Left ventricle myocardium inferior (tissue), 1 donor: ENCODE measurements around the gene CYP19A1. TPM values are rescaled to one million over a fixed set of nuclear protein-coding genes. Genes with fewer than 3 reads are reported as not detected.

Experiments used
- DNase-seq: peaks from one replicate; pipeline ENCODE4 v3.0.0-alpha.2; 2020
- H3K27ac ChIP-seq: fragments of 200-600 bp; replicated peaks from 2 replicates; pipeline ENCODE4 v1.8.0; 2021
- H3K27me3 ChIP-seq: fragments of 200-600 bp; 2 replicates; pipeline ENCODE4 v1.8.0; 2021; ENCODE audit warnings: low read depth
- H3K36me3 ChIP-seq: fragments of 200-600 bp; 2 replicates; pipeline ENCODE4 v1.8.0; 2021
- H3K4me1 ChIP-seq: fragments of 200-600 bp; 2 replicates; pipeline ENCODE4 v1.8.0; 2021
- H3K4me3 ChIP-seq: fragments of 200-600 bp; 2 replicates; pipeline ENCODE4 v1.8.0; 2021; ENCODE audit warnings: mild to moderate bottlenecking, moderate library complexity
- H3K9me3 ChIP-seq: fragments of 200-600 bp; replicated peaks from 2 replicates; pipeline ENCODE4 v1.8.0; 2021
- intact Hi-C: fragments of 100-400 bp; cut with micrococcal nuclease; formaldehyde crosslinking; loops from one replicate; pipeline ENCODE4 v1.11.0; 2022
- microRNA-seq: library from miRNA; unstranded; fragments of <30 nt; microRNA quantifications from one replicate; pipeline ENCODE4 v1.2.0, GENCODE V29; 2020
- total RNA-seq: library from RNA; stranded (reverse); fragmentation: NEBNext Ultra II Directional; extraction: Animal tissue kit (Norgen Biotek cat#: 25700); gene quantifications from one replicate; pipeline ENCODE4 v1.2.1, GENCODE V29; 2021
- TF ChIP-seq, protein P1 (sequence below): fragments of 200-600 bp; IDR thresholded peaks from 2 replicates; pipeline ENCODE4 v1.8.0; 2021; ENCODE audit warnings: antibody characterized with exemption, mild to moderate bottlenecking, borderline replicate concordance
- donor health status: DM: no; HTN: yes; CAD: no; lungs with severe emphysema.

The CYP19A1 gene
- total RNA-seq, 1 donor from 2014 or later, result 0.60 TPM

DNA sequence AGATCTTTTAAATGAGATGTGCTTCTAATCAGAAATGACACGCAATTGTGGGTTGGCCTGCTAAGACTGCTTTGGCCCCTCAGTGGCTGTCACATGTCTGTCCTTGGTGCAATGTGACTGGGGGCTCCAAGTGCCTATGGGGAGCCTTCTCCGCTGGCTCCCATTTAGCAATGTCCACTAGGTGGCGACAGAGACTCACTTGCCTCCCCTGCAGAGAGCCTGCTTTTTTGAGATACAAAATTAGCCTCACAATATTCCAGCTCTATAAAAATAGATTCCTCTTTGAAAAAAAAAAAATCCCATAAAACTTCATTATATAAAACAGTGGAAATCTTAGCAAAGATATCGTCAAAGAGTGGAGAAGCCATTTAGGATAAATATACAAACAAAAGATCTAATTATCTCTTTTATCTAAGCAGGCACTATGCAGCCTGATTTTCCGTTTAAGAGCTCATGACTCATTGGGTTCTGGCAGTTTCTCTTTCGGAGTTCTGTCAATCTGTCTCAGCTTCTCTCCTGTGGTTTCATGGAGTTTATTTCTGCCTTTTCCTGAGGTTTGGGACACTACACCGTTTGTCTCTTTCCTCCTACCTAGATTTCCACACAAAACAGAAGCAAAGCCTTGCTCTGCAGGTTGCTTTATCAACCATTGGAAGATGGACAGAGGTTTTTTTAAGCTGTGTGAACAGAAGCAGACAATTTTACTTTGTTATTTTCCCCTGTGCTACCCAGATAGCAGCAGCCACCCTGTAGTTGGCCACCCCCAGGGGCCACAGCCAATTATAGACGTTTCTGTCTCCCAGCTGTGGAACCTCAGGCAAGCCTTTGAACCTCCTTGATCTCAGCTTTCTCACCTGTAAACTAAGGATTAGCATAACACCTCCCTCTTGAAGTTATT is 175.3 kb downstream of the CYP19A1 start:
- H3K4me3 ChIP-seq, result peak overlapping the region; percentile 47
- no peaks in the 10 kb centered on the region for H3K36me3 ChIP-seq
- TF ChIP-seq, protein P1, sequence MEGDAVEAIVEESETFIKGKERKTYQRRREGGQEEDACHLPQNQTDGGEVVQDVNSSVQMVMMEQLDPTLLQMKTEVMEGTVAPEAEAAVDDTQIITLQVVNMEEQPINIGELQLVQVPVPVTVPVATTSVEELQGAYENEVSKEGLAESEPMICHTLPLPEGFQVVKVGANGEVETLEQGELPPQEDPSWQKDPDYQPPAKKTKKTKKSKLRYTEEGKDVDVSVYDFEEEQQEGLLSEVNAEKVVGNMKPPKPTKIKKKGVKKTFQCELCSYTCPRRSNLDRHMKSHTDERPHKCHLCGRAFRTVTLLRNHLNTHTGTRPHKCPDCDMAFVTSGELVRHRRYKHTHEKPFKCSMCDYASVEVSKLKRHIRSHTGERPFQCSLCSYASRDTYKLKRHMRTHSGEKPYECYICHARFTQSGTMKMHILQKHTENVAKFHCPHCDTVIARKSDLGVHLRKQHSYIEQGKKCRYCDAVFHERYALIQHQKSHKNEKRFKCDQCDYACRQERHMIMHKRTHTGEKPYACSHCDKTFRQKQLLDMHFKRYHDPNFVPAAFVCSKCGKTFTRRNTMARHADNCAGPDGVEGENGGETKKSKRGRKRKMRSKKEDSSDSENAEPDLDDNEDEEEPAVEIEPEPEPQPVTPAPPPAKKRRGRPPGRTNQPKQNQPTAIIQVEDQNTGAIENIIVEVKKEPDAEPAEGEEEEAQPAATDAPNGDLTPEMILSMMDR, result peak; percentile 98
- H3K27me3 ChIP-seq, result no peaks in the 10 kb centered on the region
- intact Hi-C loops, result loop anchor here (2.0 to 10.0 kb wide), 2 partner anchors 30 to 222 kb away; no protein-coding TSS in a partner anchor
- peak overlapping the region; percentile 74 for H3K27ac ChIP-seq
- no peaks in the 10 kb centered on the region for H3K9me3 ChIP-seq
- peak; percentile 65 for DNase-seq
- H3K4me1 ChIP-seq, result peaks cover 9% of the 10 kb centered on the region

DNA sequence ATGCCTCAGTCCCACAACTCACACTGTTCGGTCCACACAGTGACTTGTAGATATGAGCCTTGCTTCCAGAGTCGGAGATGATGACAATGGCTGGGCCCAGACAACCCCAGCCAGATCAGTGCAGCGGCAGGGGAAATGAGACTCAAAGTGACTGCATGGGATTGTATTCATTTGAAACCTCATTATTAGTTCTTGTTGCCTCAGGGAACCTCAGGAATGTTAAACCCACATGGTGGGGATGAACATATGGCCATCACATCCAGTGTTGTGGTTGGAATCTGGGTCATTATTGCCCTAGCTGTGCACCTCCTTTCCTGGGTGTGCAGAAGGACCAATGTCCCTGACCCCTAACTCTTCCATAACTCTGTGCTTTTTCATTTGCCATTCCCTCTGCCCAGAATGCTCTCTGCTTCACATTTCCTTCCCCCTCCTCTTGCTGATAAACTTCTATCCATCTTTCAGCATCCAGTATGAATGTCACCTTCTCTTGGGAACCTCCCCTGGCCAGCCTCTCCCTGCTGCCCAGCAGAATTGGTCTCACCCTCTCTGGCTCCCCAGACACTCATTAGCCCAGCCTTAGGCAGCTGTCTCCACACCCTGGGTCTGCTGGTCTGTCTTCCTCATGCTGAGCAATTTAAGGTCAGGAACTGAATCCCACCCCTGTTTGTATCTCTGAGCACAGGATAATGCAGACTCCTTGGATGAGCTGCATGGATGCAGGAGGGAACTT is 176.7 kb downstream of the CYP19A1 start:
- Histone ChIP-seq H3K27me3 (no peaks in the 10 kb centered on the region), H3K36me3 (no peaks in the 10 kb centered on the region), H3K27ac (no peak overlapping the region), H3K4me3 (no peak overlapping the region), H3K4me1 (peaks cover 9% of the 10 kb centered on the region), H3K9me3 (no peaks in the 10 kb centered on the region)
- TF ChIP-seq, protein P1, result no peak
- intact Hi-C loops, result loop anchor here (2.0 to 10.0 kb wide), 2 partner anchors 31 to 223 kb away; no protein-coding TSS in a partner anchor
- DNase-seq, result no peak

GRCh38 chr15:51160484-51160883 is 177.9 kb downstream of the CYP19A1 start:
- no peaks in the 10 kb centered on the region for H3K36me3 ChIP-seq
- H3K27ac ChIP-seq, result no peak overlapping the region
- no peak overlapping the region for H3K4me3 ChIP-seq
- no peaks in the 10 kb centered on the region for H3K9me3 ChIP-seq
- intact Hi-C loops, result loop anchor here (10.0 kb wide), 1 partner anchor 224 kb away; no protein-coding TSS in a partner anchor
- H3K27me3 ChIP-seq, result no peaks in the 10 kb centered on the region
- DNase-seq, result no peak
- TF ChIP-seq, protein P1, result no peak
- peaks cover 9% of the 10 kb centered on the region for H3K4me1 ChIP-seq

Small RNAs within 50 kb of the gene (microRNA-seq; reads per million reads assigned to microRNA genes)
- gene MIR4713 (not detected), gene MIR7973-1 (not detected), gene MIR7973-2 (not detected)

Other genes starting within 250 kb of the CYP19A1 start
- gene TNFAIP8L3, start 243.7 kb downstream of the CYP19A1 start, total RNA-seq, result 6.0 TPM
- 4.8 TPM for gene GLDN, start 3.1 kb upstream of the CYP19A1 start, total RNA-seq